ENCODE results near the gene GOPC. TPM values are rescaled to one million over a fixed set of nuclear protein-coding genes. Genes with fewer than 3 reads are reported as not detected.
"Not testable (repeated sequence)": the region's sequence is repeated elsewhere in the genome, so short reads cannot be mapped to it uniquely, and the experiment has no call there.

GOPC gene
- total RNA-seq, 1 donor from 2014 or later: 31.8 TPM

DNA sequence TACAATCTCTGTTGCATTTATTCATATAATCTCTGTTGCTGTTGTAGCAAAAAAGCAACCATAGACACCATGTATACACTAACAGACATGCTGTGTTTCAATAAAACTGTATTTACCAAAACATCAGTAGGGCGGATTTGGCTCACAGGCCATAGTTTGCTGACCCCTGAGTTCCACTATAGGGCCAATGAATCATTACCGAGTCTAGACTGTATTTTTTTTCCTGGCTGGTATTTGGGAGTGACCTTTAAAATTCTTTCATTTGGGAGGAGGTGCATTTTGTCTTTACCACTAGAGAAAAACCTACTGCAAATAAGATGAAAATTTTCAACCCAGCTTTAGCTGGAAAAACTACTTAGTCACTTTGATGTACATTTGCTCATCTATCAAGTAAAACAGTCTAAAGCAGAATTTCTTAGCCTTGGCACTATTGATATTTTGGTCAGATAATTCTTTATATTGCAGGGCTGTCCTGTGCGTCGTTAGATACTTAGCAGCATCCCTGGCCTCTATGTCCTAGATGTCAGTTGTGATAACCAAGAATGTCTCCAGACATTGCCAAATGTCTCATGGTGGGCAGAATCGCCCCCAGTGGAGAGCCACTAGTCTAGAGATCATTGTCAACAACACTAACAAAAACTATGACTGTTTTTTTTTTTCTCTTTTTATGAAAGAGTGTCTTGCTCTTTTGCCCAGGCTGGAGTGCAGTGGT lies 80.4 kb downstream of the GOPC start:
- Histone ChIP-seq H3K27me3 (ENCODE audit: control insufficient read depth in 3 of 3, insufficient read depth in 3 of 3, low read length in 3 of 3) (no peaks in the 10 kb centered on the region), H3K9ac (ENCODE audit: low read depth in 1 of 3, low read length in 3 of 3) (no peak overlapping the region), H3K4me3 (ENCODE audit: low read length in 3 of 3) (no peak overlapping the region), H3K27ac (ENCODE audit: low read depth, low read length) (no peak overlapping the region), H3K9me3 (ENCODE audit: control insufficient read depth in 3 of 3, low read length in 3 of 3) (no peaks in the 10 kb centered on the region), H3K4me1 (ENCODE audit: control insufficient read depth in 3 of 3, insufficient read depth in 3 of 3, low read length in 3 of 3) (no peaks in the 10 kb centered on the region), H3K36me3 (ENCODE audit: control insufficient read depth in 3 of 3, insufficient read depth in 3 of 3, low read length in 3 of 3) (peaks cover 0 to 5% (median 2%) of the 10 kb centered on the region in 3 donors)

DNA sequence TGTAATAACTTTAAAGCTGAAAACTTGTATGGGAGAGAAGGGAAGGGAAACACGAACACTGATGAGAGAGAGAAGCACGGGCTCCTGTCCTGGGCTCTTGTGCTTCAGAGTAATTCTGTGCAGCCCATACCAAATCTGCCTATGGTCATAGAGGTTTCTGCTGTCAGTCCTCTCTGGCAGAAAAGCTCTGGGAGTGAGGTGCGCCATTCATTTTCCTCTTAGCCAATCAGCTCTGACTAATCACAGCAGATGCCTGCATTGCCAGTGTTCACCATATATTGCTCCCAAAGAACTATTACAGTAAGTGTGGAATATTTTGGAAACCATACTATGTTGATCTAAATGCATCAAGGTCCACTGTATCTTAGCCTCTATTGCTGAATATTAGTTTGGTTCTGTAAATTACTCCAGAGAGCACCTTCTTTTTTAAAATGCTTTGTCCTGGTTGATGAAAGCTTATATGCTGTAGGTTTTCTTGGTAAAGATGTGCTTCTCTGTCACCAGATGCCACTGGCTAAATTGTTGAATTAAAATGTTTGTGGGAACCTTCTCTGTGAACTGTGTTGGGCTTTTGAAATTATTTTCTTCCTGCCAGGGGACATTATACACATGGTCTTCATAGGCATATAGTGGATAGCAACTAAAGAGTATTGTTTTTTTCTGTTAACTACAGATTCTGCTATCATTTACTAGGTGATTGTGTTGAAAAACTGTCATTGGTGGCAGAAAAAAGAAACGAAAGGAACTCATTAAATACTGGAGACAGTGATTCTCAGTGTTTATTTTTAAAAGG lies 81.5 kb downstream of the GOPC start:
- Histone ChIP-seq H3K27ac (ENCODE audit: low read depth, low read length) (no peak overlapping the region), H3K9ac (ENCODE audit: low read depth in 1 of 3, low read length in 3 of 3) (no peak overlapping the region), H3K27me3 (ENCODE audit: control insufficient read depth in 3 of 3, insufficient read depth in 3 of 3, low read length in 3 of 3) (no peaks in the 10 kb centered on the region), H3K4me1 (ENCODE audit: control insufficient read depth in 3 of 3, insufficient read depth in 3 of 3, low read length in 3 of 3) (no peaks in the 10 kb centered on the region), H3K4me3 (ENCODE audit: low read length in 3 of 3) (no peak overlapping the region), H3K9me3 (ENCODE audit: control insufficient read depth in 3 of 3, low read length in 3 of 3) (no peaks in the 10 kb centered on the region), H3K36me3 (ENCODE audit: control insufficient read depth in 3 of 3, insufficient read depth in 3 of 3, low read length in 3 of 3) (peaks cover 0 to 5% (median 2%) of the 10 kb centered on the region in 3 donors)

DNA sequence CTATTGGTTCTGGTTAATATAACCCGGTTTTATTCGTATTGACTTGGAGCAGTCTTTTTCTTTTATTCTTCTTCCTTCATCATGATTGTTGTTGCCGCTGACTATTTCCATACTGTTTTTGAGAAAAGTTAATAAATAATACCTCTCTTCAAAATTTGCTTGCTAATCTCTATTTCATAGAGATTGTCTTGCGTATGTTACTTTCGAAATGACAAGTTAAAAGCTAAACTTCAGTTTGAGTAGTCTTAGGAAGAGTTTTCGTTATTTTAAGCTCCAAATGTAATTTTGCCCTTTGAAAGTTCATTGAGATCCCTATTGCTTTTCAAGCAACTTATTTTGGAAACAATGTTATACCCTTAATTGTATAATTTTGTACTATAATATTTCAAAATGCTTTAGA lies 83.4 kb downstream of the GOPC start:
- no peak overlapping the region for H3K4me3 ChIP-seq (ENCODE audit: low read length in 3 of 3)
- no peak overlapping the region for H3K27ac ChIP-seq (ENCODE audit: low read depth, low read length)
- H3K4me1 ChIP-seq (ENCODE audit: control insufficient read depth in 3 of 3, insufficient read depth in 3 of 3, low read length in 3 of 3): no peaks in the 10 kb centered on the region
- H3K9me3 ChIP-seq (ENCODE audit: control insufficient read depth in 3 of 3, low read length in 3 of 3): no peaks in the 10 kb centered on the region
- H3K36me3 ChIP-seq (ENCODE audit: control insufficient read depth in 3 of 3, insufficient read depth in 3 of 3, low read length in 3 of 3): peaks cover 0 to 5% (median 2%) of the 10 kb centered on the region in 3 donors
- no peak overlapping the region for H3K9ac ChIP-seq (ENCODE audit: low read depth in 1 of 3, low read length in 3 of 3)
- no peaks in the 10 kb centered on the region for H3K27me3 ChIP-seq (ENCODE audit: control insufficient read depth in 3 of 3, insufficient read depth in 3 of 3, low read length in 3 of 3)

DNA sequence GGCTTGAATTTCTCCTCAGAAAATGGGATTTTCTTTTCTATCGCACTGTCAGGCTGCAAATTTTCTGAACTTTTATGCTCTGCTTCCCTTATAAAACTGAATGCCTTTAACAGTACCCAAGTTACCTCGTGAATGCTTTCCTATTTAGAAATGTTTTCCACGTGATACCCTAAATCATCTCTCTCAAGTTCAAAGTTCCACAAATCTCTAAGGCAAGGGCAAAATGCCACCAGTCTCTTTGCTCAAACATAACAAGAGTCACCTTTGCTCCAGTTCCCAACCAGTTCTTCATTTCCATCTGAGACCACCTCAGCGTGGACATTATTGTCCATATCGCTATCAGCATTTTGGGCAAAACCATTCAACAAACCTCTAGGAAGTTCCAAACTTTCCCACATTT lies 84.3 kb downstream of the GOPC start:
- not testable (repeated sequence) for H3K9me3 ChIP-seq (ENCODE audit: control insufficient read depth in 3 of 3, low read length in 3 of 3); H3K27me3 ChIP-seq (ENCODE audit: control insufficient read depth in 3 of 3, insufficient read depth in 3 of 3, low read length in 3 of 3); H3K4me1 ChIP-seq (ENCODE audit: control insufficient read depth in 3 of 3, insufficient read depth in 3 of 3, low read length in 3 of 3); H3K4me3 ChIP-seq (ENCODE audit: low read length in 3 of 3); H3K9ac ChIP-seq (ENCODE audit: low read depth in 1 of 3, low read length in 3 of 3); H3K36me3 ChIP-seq (ENCODE audit: control insufficient read depth in 3 of 3, insufficient read depth in 3 of 3, low read length in 3 of 3); H3K27ac ChIP-seq (ENCODE audit: low read depth, low read length)

DNA sequence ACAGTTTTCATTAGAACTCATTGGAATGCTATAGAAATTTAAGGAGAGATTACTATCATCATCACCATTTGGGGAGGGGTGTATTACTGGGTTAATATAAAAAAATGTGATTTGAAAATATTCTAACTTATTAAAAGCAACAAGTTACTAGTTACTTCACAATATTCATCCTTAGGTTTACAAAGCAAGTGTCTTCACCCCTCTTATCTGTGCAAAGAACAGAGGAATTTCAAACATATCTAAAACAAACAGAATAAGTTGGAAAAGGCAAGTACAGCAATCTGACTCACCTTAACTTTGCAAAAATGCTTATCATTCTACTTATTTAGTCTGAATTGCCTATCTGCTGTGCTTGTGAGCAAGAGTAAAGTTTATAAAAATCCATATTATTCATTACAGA lies 87.0 kb downstream of the GOPC start:
- H3K4me3 ChIP-seq (ENCODE audit: low read length in 3 of 3): no peak overlapping the region
- H3K36me3 ChIP-seq (ENCODE audit: control insufficient read depth in 3 of 3, insufficient read depth in 3 of 3, low read length in 3 of 3): no peaks in the 10 kb centered on the region
- H3K27ac ChIP-seq (ENCODE audit: low read depth, low read length): no peak overlapping the region
- H3K9me3 ChIP-seq (ENCODE audit: control insufficient read depth in 3 of 3, low read length in 3 of 3): no peaks in the 10 kb centered on the region
- H3K27me3 ChIP-seq (ENCODE audit: control insufficient read depth in 3 of 3, insufficient read depth in 3 of 3, low read length in 3 of 3): no peaks in the 10 kb centered on the region
- H3K9ac ChIP-seq (ENCODE audit: low read depth in 1 of 3, low read length in 3 of 3): no peak overlapping the region
- H3K4me1 ChIP-seq (ENCODE audit: control insufficient read depth in 3 of 3, insufficient read depth in 3 of 3, low read length in 3 of 3): peaks cover 2 to 10% (median 7%) of the 10 kb centered on the region in 3 donors

DNA sequence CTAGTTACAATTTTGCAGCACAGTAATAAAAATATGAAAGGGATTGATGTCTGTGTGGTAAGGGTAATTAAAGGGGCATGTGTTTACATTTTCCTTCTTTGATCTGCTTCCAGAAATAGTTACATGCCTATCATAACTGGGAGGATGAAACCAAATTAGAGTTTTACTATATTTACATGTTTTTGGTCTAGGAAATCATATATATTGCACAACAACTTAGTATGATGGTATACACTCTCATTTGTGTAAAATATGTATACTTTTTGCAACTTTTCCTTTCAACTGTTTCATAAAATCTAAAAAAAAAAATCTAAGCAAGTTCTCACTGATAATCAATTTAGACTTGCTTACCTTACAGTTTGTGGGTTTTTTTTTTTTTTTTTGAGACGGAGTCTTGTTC lies 87.7 kb downstream of the GOPC start:
- Histone ChIP-seq H3K4me1 (ENCODE audit: control insufficient read depth in 3 of 3, insufficient read depth in 3 of 3, low read length in 3 of 3) (peaks cover 2 to 10% (median 7%) of the 10 kb centered on the region in 3 donors), H3K4me3 (ENCODE audit: low read length in 3 of 3) (no peak overlapping the region), H3K36me3 (ENCODE audit: control insufficient read depth in 3 of 3, insufficient read depth in 3 of 3, low read length in 3 of 3) (no peaks in the 10 kb centered on the region)

DNA sequence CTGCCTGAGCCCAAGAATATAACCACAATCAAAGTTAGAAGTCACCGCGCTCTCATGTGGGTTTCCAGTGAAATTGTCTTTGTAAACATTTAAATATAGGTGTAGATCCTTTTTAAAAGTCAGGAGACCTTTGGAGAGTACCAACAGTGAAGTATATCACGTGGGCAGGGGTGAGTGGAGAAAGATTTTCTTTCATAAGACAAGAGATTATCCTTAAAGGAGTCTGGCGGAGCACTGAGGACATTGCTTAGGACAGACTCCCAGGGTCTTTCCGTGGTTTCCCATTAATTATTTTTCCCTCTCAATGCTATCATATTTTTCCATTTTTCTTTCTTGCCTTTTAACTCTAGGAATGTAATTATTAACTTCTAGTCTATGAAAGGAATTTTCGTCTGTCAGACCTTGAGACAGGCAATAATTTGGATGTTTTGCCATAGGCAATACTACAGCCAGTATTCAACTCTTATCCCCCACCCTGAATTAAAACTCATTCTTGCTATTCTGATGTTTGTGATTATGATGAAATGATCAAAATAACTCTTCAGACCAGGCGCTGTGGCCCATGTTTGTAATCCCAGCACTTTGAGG lies 88.4 kb downstream of the GOPC start:
- Histone ChIP-seq H3K36me3 (ENCODE audit: control insufficient read depth in 3 of 3, insufficient read depth in 3 of 3, low read length in 3 of 3) (no peaks in the 10 kb centered on the region), H3K4me1 (ENCODE audit: control insufficient read depth in 3 of 3, insufficient read depth in 3 of 3, low read length in 3 of 3) (peaks cover 2 to 10% (median 7%) of the 10 kb centered on the region in 3 donors), H3K27ac (ENCODE audit: low read depth, low read length) (no peak overlapping the region), H3K27me3 (ENCODE audit: control insufficient read depth in 3 of 3, insufficient read depth in 3 of 3, low read length in 3 of 3) (no peaks in the 10 kb centered on the region), H3K4me3 (ENCODE audit: low read length in 3 of 3) (no peak overlapping the region), H3K9me3 (ENCODE audit: control insufficient read depth in 3 of 3, low read length in 3 of 3) (no peaks in the 10 kb centered on the region), H3K9ac (ENCODE audit: low read depth in 1 of 3, low read length in 3 of 3) (no peak overlapping the region)

More for the DNA sequence above, 87.7 kb downstream of the GOPC start:
- Histone ChIP-seq H3K9ac (ENCODE audit: low read depth in 1 of 3, low read length in 3 of 3) (no peak overlapping the region), H3K27me3 (ENCODE audit: control insufficient read depth in 3 of 3, insufficient read depth in 3 of 3, low read length in 3 of 3) (no peaks in the 10 kb centered on the region), H3K9me3 (ENCODE audit: control insufficient read depth in 3 of 3, low read length in 3 of 3) (no peaks in the 10 kb centered on the region), H3K27ac (ENCODE audit: low read depth, low read length) (no peak overlapping the region)

DNA sequence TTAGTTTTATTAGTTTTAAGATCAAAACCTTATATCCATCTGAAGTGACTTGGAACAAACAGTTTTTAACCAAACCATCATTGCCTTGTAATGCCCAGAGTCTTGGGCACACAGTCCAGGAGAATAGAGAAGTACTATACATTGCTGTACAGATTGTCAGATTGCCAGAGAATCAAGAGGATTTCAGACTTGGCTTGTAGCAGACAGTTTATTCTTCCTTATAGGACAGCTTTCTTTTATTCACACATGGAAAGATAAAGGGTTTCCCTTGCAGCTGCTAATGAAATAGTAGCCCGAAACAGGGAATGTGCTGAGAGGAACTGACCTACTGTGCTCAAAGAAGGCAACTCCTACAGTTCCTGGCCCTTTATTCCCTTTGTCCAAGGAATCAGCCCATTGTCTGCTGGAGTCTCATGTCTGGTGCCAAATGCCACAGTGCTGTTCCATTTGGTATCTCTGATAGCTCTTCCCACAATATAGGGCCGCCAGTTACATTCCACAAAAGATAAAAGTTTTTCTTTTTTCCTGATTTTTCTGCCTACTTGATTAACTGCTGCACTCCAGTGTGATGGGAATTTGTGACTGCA lies 89.2 kb downstream of the GOPC start:
- no peaks in the 10 kb centered on the region for H3K27me3 ChIP-seq (ENCODE audit: control insufficient read depth in 3 of 3, insufficient read depth in 3 of 3, low read length in 3 of 3)
- H3K4me1 ChIP-seq (ENCODE audit: control insufficient read depth in 3 of 3, insufficient read depth in 3 of 3, low read length in 3 of 3): peaks cover 2 to 10% (median 7%) of the 10 kb centered on the region in 3 donors
- no peaks in the 10 kb centered on the region for H3K9me3 ChIP-seq (ENCODE audit: control insufficient read depth in 3 of 3, low read length in 3 of 3)
- H3K36me3 ChIP-seq (ENCODE audit: control insufficient read depth in 3 of 3, insufficient read depth in 3 of 3, low read length in 3 of 3): no peaks in the 10 kb centered on the region
- H3K4me3 ChIP-seq (ENCODE audit: low read length in 3 of 3): no peak overlapping the region
- no peak overlapping the region for H3K9ac ChIP-seq (ENCODE audit: low read depth in 1 of 3, low read length in 3 of 3)
- H3K27ac ChIP-seq (ENCODE audit: low read depth, low read length): no peak overlapping the region

DNA sequence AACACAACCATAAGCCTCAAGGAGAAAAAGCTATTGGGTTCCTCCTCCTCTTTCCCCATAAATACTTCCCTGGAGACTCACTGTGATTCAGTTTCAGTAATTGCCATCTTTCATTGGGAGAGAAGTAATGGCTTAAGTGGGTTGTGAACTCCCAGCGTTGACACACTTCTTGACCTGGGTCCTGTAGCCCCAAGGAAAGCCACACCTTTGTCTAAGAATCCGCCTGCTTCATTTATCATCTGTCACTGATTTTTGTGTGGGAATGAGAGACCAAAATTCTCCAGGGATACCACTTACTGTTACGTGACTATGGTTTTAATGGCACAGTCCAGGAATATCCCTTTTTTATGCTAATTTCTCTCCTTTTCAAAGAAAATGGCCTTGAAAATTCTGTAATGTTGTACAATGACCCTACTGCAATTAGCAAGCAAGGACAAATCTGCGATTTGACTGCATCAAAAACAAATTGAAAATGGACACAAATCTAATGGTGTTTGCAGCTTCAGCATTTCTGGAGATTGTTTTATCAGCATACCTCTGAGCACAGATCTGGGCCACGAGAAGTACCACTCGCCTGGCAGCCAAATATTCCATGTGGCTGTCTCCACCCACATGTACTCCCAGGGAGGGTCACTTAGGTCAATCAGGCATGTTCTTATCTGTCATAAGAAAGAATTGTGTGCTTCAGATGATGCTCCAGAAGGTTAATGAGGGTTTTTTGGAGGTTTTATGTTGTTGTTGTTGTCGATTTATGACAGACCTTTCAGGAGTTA lies 90.1 kb downstream of the GOPC start:
- H3K9ac ChIP-seq (ENCODE audit: low read depth in 1 of 3, low read length in 3 of 3): no peak overlapping the region
- no peaks in the 10 kb centered on the region for H3K36me3 ChIP-seq (ENCODE audit: control insufficient read depth in 3 of 3, insufficient read depth in 3 of 3, low read length in 3 of 3)
- H3K27ac ChIP-seq (ENCODE audit: low read depth, low read length): no peak overlapping the region
- no peaks in the 10 kb centered on the region for H3K27me3 ChIP-seq (ENCODE audit: control insufficient read depth in 3 of 3, insufficient read depth in 3 of 3, low read length in 3 of 3)
- H3K4me1 ChIP-seq (ENCODE audit: control insufficient read depth in 3 of 3, insufficient read depth in 3 of 3, low read length in 3 of 3): peaks cover 2 to 10% (median 7%) of the 10 kb centered on the region in 3 donors
- H3K9me3 ChIP-seq (ENCODE audit: control insufficient read depth in 3 of 3, low read length in 3 of 3): no peaks in the 10 kb centered on the region
- no peak overlapping the region for H3K4me3 ChIP-seq (ENCODE audit: low read length in 3 of 3)
